Cardiac fibroblast (primary cell): ENCODE measurements around the gene VPS39.

Experiments
- DNase-seq, 2 donors: peaks; one replicate each; pipeline versions ENCODE4 v3.0.0 to v3.0.0-alpha.2; 2010; ENCODE audit warnings: low read depth in 2 of 2
- H3K4me3 ChIP-seq, 2 donors: replicated peaks in 1 of 2; 1 replicate in 1 of 2; 2 replicates in 1 of 2; pipeline ENCODE4 v1.5.1; 2011; ENCODE audit warnings: low read depth in 2 of 2, low read length in 2 of 2, mild to moderate bottlenecking in 2 of 2, moderate library complexity in 1 of 2
- TF ChIP-seq, protein P1 (sequence below): IDR thresholded peaks from one replicate; pipeline ENCODE4 v1.5.1; 2011; ENCODE audit warnings: low read depth, mild to moderate bottlenecking, low read length, inconsistent platforms

Gene VPS39, protein sequence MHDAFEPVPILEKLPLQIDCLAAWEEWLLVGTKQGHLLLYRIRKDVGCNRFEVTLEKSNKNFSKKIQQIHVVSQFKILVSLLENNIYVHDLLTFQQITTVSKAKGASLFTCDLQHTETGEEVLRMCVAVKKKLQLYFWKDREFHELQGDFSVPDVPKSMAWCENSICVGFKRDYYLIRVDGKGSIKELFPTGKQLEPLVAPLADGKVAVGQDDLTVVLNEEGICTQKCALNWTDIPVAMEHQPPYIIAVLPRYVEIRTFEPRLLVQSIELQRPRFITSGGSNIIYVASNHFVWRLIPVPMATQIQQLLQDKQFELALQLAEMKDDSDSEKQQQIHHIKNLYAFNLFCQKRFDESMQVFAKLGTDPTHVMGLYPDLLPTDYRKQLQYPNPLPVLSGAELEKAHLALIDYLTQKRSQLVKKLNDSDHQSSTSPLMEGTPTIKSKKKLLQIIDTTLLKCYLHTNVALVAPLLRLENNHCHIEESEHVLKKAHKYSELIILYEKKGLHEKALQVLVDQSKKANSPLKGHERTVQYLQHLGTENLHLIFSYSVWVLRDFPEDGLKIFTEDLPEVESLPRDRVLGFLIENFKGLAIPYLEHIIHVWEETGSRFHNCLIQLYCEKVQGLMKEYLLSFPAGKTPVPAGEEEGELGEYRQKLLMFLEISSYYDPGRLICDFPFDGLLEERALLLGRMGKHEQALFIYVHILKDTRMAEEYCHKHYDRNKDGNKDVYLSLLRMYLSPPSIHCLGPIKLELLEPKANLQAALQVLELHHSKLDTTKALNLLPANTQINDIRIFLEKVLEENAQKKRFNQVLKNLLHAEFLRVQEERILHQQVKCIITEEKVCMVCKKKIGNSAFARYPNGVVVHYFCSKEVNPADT

DNA sequence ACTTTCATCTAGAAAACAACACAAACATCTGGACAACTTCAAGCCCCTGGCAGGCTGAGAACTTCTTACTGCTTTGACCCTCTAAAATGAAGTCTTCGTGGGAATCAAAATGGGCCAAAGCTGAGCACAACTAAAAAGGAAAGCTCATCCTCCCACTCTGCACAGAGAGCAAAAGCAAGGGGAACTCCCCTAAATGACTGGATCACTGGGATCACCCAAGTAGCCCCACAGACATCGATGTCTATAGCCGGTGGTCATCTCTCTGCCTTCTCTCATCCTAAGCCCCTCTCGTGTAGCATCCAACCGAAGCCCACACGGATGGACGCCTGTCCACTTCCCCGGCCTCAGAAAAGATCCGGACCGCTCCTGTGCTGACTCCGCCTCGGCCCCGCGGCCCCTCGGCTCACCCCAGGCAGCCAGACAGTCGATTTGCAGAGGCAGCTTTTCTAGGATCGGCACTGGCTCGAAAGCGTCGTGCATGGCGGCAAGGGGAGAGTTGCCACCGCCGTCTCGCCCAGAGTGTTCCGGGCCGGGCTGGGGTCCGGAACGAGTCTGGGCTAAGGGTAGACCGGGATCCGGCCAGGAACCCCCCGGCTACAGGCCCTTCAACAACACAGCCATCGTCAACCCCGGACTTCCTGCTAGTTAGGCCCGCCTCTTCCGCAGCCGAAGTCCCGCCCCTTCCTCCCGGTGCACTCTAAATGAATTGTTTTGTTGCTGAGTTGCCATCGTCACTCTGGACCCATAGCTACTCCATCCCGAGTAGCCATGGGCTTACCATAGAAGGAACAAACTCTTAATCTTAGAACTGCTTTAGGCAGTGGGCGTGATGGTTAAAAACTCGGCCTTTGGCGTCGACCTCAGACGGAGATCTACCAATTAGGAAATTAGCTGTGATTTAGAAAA is at the start of gene VPS39:
Gene VPS39 (minus strand): TSS at position 631 of the 906 bp plus-strand sequence. CDS start 151 bp downstream, at position 480.
- peak within 1 kb of the TSS; percentile 84 to 85 for H3K4me3 ChIP-seq

DNA sequence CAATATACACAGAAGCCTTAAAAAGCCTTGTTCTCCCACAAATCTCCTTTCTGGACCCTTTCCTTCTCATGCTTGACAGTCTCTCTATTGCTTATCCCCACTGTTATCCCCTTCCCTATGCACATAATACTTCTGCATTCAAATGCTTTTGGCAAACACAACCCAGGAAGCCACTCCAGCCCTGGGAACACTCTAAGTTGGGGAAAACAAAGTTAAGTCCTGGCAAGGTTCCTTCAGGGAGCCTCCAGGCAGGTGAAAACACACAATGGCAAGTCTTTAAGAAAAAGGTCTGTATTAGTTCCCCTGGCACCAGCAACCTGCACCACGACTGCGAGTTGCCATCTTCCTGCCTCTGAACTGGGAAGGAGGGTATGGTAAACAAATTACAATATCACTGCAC is 45.2 kb upstream of the VPS39 start:
- no peak overlapping the region for H3K4me3 ChIP-seq
- TF ChIP-seq, protein P1, sequence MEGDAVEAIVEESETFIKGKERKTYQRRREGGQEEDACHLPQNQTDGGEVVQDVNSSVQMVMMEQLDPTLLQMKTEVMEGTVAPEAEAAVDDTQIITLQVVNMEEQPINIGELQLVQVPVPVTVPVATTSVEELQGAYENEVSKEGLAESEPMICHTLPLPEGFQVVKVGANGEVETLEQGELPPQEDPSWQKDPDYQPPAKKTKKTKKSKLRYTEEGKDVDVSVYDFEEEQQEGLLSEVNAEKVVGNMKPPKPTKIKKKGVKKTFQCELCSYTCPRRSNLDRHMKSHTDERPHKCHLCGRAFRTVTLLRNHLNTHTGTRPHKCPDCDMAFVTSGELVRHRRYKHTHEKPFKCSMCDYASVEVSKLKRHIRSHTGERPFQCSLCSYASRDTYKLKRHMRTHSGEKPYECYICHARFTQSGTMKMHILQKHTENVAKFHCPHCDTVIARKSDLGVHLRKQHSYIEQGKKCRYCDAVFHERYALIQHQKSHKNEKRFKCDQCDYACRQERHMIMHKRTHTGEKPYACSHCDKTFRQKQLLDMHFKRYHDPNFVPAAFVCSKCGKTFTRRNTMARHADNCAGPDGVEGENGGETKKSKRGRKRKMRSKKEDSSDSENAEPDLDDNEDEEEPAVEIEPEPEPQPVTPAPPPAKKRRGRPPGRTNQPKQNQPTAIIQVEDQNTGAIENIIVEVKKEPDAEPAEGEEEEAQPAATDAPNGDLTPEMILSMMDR = no peak
- DNase-seq = no peak

More for the DNA sequence above, at the start of gene VPS39:
- peak; percentile 88 to 91 for DNase-seq
- TF ChIP-seq, protein P1 = no peak

DNA sequence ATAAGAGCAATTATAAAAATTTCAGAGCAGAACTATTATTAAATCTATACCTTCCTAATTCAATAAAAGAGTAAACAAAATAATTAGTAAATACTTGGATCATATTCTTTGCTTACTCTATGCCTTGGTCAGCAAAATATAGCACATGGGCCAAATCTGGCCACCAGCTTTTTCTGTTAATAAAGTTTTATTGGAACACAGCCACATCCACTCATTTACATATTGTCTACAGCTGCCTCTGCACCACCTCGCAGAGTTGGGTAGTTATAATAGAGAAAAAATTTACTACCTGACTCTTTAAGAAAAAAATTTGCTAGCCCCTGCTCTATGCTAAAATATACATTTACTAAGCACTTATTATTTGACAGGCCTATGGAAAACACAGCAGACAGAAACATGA is 32.7 kb upstream of the VPS39 start:
- TF ChIP-seq, protein P1 = no peak
- DNase-seq = no peak
- H3K4me3 ChIP-seq = no peak overlapping the region

DNA sequence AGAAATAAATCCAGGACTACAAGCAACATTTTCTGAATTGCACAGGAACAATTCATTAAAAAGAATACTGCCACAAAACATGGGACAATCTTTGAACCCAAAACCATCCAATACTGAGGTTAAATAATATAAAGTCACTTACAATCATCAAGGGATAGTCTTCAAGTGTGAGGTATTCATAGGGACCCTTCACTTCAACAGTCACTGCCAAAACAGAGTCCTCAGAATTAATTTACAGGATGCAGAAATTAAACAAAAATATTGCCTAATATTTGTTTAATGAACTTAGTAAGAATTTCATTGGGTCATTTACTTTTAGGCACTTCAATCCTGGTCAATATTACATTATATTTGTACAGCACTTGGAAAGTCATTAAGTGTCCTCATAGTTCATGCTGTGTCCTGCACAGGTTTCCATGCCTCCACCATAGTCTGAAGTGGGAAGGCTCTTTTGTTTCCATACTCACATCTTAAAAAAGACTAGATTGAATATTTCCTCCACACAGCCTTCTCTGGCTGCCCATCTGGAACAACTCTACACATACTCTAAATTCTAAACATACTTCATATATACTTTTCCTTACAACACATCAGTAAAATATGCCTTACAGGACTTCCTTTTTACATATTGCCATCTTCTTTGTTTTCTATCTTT is 31.6 kb upstream of the VPS39 start:
- H3K4me3 ChIP-seq = no peak overlapping the region
- DNase-seq = peak in 1 of 2 donors; percentile 33
- TF ChIP-seq, protein P1 = no peak

DNA sequence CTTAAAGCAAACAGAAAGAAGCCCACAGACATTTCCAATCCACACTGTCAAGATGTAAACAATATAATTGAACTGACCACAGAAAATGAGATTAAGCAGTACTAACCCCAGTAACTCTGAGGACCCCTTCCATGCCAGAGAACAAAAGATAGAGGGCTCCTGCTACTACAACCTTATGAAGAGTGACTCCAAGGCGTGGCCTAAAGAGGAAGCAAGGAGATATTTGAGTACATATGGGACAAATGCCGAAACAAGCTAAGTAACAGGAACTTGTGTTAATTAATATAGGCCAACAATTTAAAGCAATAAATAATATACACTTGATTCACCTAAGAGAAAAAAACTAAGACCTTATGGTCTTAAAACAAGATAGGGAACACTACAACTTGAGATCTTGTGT is 25.0 kb upstream of the VPS39 start:
- no peak for DNase-seq
- H3K4me3 ChIP-seq = no peak overlapping the region
- TF ChIP-seq, protein P1 = no peak

DNA sequence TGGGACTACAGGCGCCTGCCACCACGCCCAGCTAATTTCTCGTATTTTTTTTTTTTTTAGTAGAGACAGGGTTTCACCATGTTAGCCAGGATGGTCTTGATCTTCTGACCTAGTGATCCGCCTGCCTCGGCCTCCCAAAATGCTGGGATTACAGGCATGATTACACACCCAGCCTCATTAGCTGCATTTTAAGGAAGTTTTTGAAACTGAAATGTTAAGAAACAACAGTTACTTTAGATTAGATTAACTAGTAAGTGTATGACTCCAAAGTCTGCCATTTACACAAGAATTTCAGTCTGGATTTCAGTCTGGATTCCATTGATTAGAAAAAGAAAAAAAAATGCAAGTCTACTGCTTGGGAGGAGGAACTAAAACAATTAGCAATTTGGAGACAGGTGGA is 24.5 kb upstream of the VPS39 start:
- no peak overlapping the region for H3K4me3 ChIP-seq
- DNase-seq = no peak
- TF ChIP-seq, protein P1 = no peak
